ENCODE data around the gene MAN2C1. TPM values are rescaled to one million over a fixed set of nuclear protein-coding genes. Genes with fewer than 3 reads are reported as not detected.
"Not testable (repeated sequence)": the region's sequence is repeated elsewhere in the genome, so short reads cannot be mapped to it uniquely, and the experiment has no call there.

The MAN2C1 gene
- total RNA-seq, 1 experiment from 2014 or later: 148 TPM

- no peaks in the 10 kb centered on the region for H3K27me3 Mint-ChIP-seq (ENCODE audit: low read depth)
- no peak for TF ChIP-seq NFATC4 (CRISPR knock-in tag; IDR thresholded peaks at IDR 0.05)
- no peak for TF ChIP-seq SMAD4 (CRISPR knock-in tag; IDR thresholded peaks at IDR 0.05)
- TF ChIP-seq NR2C2 (CRISPR knock-in tag; IDR thresholded peaks at IDR 0.05): no peak
- TF ChIP-seq FOXP1 (CRISPR knock-in tag; IDR thresholded peaks at IDR 0.05; ENCODE audit: borderline replicate concordance): no peak
- TF ChIP-seq FOXK1 (CRISPR knock-in tag; IDR thresholded peaks at IDR 0.05): no peak
- TF ChIP-seq MAX (CRISPR knock-in tag; IDR thresholded peaks at IDR 0.05): no peak
- no peaks in the 10 kb centered on the region for H3K9me3 Mint-ChIP-seq
- ATAC-seq (no peak), DNase-seq (ENCODE audit: low spot score) (no peak)
- no peaks in the 10 kb centered on the region for H3K4me1 Mint-ChIP-seq
- ChIA-PET POLR2A (no interaction called here), CTCF (interaction anchor here (0.5 kb wide), 1 partner anchor 10 kb away, joined by 6 read pairs; no protein-coding TSS in a partner anchor)
- no peak overlapping the region for H3K4me3 Mint-ChIP-seq
- H3K36me3 Mint-ChIP-seq: peaks cover 72% of the 10 kb centered on the region
- no peak overlapping the region; the same call in 1 of the 2 replicates for H3K27ac Mint-ChIP-seq
Observed at GRCh38 chr15:75397494-75397893, 29.1 kb upstream of the MAN2C1 start.

GRCh38 chr15:75389791-75390382 is 21.5 kb upstream of the MAN2C1 start:
- H3K27ac Mint-ChIP-seq: no peak overlapping the region
- POLR2A ChIA-PET: no interaction called here
- no peaks in the 10 kb centered on the region for H3K9me3 Mint-ChIP-seq

GRCh38 chr15:75383986-75384385 is 15.6 kb upstream of the MAN2C1 start:
- H3K27me3 Mint-ChIP-seq (ENCODE audit: low read depth); ATAC-seq; H3K9me3 Mint-ChIP-seq; H3K4me3 Mint-ChIP-seq; H3K4me1 Mint-ChIP-seq; DNase-seq (ENCODE audit: low spot score): not testable (repeated sequence)
- CTCF ChIA-PET: interaction anchor here (0.9 kb wide), 1 partner anchor 16 kb away, joined by 3 read pairs; no protein-coding TSS in a partner anchor
- peaks cover 79% of the 10 kb centered on the region for H3K36me3 Mint-ChIP-seq
- POLR2A ChIA-PET: interaction anchor here (0.6 kb wide), 1 partner anchor 16 kb away, joined by 3 read pairs; no protein-coding TSS in a partner anchor
- peak overlapping the region; percentile 65; the same call in 1 of the 2 replicates for H3K27ac Mint-ChIP-seq

More at GRCh38 chr15:75389791-75390382, 21.5 kb upstream of the MAN2C1 start:
- H3K4me1 Mint-ChIP-seq: no peaks in the 10 kb centered on the region
- TF ChIP-seq ZNF317 (CRISPR knock-in tag; IDR thresholded peaks at IDR 0.05; ENCODE audit: borderline replicate concordance, low read depth) (no peak), ERG (CRISPR knock-in tag; IDR thresholded peaks at IDR 0.05) (no peak), CBFB (CRISPR knock-in tag; IDR thresholded peaks at IDR 0.05; ENCODE audit: low read depth) (no peak), NR1H2 (CRISPR knock-in tag; IDR thresholded peaks at IDR 0.05) (no peak), FOXP1 (CRISPR knock-in tag; IDR thresholded peaks at IDR 0.05; ENCODE audit: borderline replicate concordance) (no peak), IRF2 (CRISPR knock-in tag; IDR thresholded peaks at IDR 0.05; ENCODE audit: borderline replicate concordance, low read depth) (no peak), ZNF671 (CRISPR knock-in tag; IDR thresholded peaks at IDR 0.05) (no peak), SMAD4 (CRISPR knock-in tag; IDR thresholded peaks at IDR 0.05) (no peak), E2F1 (CRISPR knock-in tag; IDR thresholded peaks at IDR 0.05) (no peak), JAZF1 (CRISPR knock-in tag; IDR thresholded peaks at IDR 0.05) (no peak), FOXP4 (CRISPR knock-in tag; IDR thresholded peaks at IDR 0.05) (no peak), ATF2 (CRISPR knock-in tag; IDR thresholded peaks at IDR 0.05; ENCODE audit: borderline replicate concordance, low read depth) (no peak), ATF1 (CRISPR knock-in tag; IDR thresholded peaks at IDR 0.05) (no peak)
- H3K4me3 Mint-ChIP-seq: no peak overlapping the region
- CTCF ChIA-PET: no interaction called here
- ATAC-seq (no peak), DNase-seq (ENCODE audit: low spot score) (no peak)
- no peaks in the 10 kb centered on the region for H3K27me3 Mint-ChIP-seq (ENCODE audit: low read depth)
- H3K36me3 Mint-ChIP-seq: peaks cover 90% of the 10 kb centered on the region
